ENCODE measurements around the gene NDUFB3. TPM values are rescaled to one million over a fixed set of nuclear protein-coding genes. Genes with fewer than 3 reads are reported as not detected.
"Not testable (repeated sequence)": the region's sequence is repeated elsewhere in the genome, so short reads cannot be mapped to it uniquely, and the experiment has no call there.

Gene NDUFB3
- total RNA-seq, 2 experiments from 2014 or later = 134 to 147 TPM

DNA sequence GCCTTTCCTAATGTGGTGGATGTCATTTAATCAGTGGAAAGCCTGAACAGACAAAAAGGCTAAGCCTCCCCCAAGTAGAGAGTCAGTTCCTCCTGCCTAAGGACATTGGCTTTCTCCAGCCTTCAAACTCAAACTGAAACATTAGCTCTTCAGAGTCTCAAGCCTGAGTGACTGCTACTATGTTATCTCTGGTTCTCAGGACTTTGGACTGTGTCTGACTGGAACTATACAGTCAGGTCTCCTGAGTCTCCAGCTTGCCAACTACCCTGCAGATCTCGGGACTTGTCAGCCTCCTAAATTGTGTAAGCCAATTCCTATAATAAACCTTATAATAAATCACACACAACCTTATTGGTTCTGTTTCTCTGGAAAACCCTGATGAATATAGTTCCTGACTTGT lies 12.9 kb upstream of the NDUFB3 start:
- DNase-seq = no peak
- Mint-ChIP-seq H3K36me3 (ENCODE audit: low read depth) (peaks cover 17% of the 10 kb centered on the region), H3K27ac (no peak overlapping the region), H3K4me1 (peaks cover 12% of the 10 kb centered on the region), H3K27me3 (no peaks in the 10 kb centered on the region), H3K4me3 (no peak overlapping the region), H3K9me3 (no peaks in the 10 kb centered on the region)
- CTCF ChIA-PET = interaction anchor here (0.6 to 0.9 kb wide), 3 partner anchors 133 to 1667 kb away, joined by 3 to 4 read pairs (median 3); no protein-coding TSS in a partner anchor
- POLR2A ChIA-PET = no interaction called here

DNA sequence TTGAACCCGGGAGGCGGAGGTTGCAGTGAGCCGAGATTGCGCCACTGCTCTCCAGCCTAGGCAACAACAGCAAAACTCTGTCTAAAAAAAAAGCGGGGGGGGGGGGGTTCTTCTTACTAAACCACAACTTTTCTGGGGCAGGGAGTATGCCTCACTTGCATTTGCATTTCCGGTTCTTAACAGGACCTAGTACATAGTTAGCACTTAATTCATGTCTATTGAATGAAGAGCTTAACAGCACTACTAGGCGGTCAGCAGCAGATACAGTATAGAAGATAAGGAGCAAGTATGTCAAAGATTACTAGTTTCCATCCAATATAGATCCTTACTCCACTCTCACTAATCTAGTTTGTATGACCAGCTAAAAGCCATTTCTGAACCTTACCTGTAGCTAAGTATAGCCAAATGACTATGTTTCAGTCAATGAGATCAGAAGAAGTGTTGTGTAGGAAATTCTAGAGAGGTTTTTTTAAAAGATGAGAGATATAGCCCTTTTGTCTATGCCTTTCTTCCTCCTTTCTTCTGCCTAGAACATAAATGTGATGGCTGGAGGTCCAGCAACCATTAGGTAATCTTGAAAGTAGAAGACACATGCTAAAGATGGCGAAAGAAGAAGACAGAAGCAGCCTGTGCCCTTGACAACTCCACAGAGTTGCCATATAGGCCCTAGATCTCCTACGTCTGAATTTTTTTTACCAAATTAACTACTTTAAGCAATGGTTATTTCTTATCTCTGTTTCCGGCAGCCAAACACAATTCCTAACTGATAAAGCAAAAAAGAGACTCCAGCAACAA lies 11.6 kb upstream of the NDUFB3 start:
- no peak for DNase-seq
- no peaks in the 10 kb centered on the region for H3K9me3 Mint-ChIP-seq
- H3K4me3 Mint-ChIP-seq = no peak overlapping the region
- H3K27me3 Mint-ChIP-seq = no peaks in the 10 kb centered on the region
- H3K4me1 Mint-ChIP-seq = peaks cover 15% of the 10 kb centered on the region
- H3K27ac Mint-ChIP-seq = no peak overlapping the region
- ChIA-PET CTCF (interaction anchor here (1.0 kb wide), 1 partner anchor 9 kb away, joined by 8 read pairs; no protein-coding TSS in a partner anchor), POLR2A (no interaction called here)
- H3K36me3 Mint-ChIP-seq (ENCODE audit: low read depth) = peaks cover 14% of the 10 kb centered on the region

DNA sequence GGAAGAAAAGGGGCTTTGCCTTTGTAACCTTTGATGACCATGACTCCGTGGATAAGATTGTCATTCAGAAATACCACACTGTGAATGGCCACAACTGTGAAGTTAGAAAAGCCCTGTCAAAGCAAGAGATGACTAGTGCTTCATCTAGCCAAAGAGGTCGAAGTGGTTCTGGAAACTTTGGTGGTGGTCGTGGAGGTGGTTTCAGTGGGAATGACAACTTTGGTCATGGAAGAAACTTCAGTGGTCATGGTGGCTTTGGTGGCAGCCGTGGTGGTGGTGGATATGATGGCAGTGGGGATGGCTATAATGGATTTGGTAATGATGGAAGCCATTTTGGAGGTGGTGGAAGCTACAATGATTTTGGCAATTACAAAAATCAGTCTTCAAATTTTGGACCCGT lies 8.3 kb upstream of the NDUFB3 start:
- DNase-seq, H3K4me3 Mint-ChIP-seq: not testable (repeated sequence)

DNA sequence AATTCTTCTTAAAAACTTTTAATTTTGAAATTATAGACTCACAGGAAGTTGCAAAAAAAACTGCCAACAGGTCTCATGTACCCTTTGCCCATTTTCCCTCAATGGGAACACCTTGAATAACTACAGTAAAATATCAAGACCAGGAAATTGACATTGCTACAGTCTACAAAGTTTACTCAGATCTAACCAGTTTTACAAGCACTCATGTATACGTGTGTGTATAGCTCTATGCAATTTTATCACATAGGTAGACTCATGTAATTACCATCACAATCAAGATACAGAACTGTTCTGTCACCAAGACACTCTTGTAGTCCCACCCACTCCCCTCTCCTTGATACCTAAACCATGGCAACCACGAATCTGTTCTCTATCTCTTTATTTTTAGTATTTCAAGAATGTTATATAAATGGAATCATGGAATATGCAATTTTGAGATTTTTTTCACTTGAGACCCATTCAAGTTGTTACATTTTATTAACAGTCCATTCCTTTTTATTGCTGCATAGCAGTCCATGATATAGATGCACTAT lies 6.9 kb upstream of the NDUFB3 start:
- DNase-seq = no peak
- H3K27ac Mint-ChIP-seq = no peak overlapping the region
- peaks cover 40% of the 10 kb centered on the region for H3K4me1 Mint-ChIP-seq
- no peaks in the 10 kb centered on the region for H3K9me3 Mint-ChIP-seq
- ChIA-PET CTCF (interaction anchor here (1.5 to 2.6 kb wide), 2 partner anchors 45 to 164 kb away, joined by 3 to 6 read pairs; no protein-coding TSS in a partner anchor), POLR2A (no interaction called here)
- no peaks in the 10 kb centered on the region for H3K27me3 Mint-ChIP-seq
- H3K36me3 Mint-ChIP-seq (ENCODE audit: low read depth) = peaks cover 12% of the 10 kb centered on the region
- H3K4me3 Mint-ChIP-seq = no peak overlapping the region

More for the DNA sequence above, 8.3 kb upstream of the NDUFB3 start:
- H3K27ac Mint-ChIP-seq, POLR2A ChIA-PET, H3K27me3 Mint-ChIP-seq, H3K9me3 Mint-ChIP-seq: not testable (repeated sequence)
- Mint-ChIP-seq H3K4me1 (peaks cover 29% of the 10 kb centered on the region), H3K36me3 (ENCODE audit: low read depth) (peaks cover 12% of the 10 kb centered on the region)
- CTCF ChIA-PET = interaction anchor here (2.6 kb wide), 1 partner anchor 162 kb away, joined by 6 read pairs; no protein-coding TSS in a partner anchor

DNA sequence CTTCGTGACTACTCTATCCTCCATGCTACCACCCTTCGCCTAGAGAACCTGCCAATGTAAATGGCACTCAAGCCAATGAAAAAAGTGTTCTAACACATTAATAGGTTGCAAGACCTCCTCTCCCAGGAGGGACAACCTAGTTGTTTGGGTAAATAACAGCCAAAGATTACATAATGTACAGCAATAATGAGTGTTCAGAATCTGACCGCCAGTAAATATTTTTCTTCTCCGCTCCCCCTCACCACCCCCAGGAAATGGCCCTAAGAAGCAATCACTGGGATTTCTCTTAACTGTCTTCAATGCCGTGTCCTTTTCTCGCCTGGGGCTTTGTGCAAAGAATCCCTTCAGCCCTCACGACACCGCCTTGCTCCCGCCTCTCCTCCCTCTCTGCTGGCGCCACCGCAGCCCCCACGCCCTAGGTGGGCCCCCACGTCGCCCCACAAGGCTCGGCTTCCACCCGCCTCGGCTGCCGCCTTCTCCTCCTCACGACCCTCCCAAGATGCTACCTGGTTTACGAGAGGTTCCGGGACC lies 788 bp upstream of the NDUFB3 start:
- Mint-ChIP-seq H3K9me3 (no peaks in the 10 kb centered on the region), H3K4me1 (peaks cover 49% of the 10 kb centered on the region), H3K27me3 (no peaks in the 10 kb centered on the region), H3K4me3 (peak overlapping the region; percentile 86), H3K27ac (peak overlapping the region; percentile 96), H3K36me3 (ENCODE audit: low read depth) (peaks cover 3% of the 10 kb centered on the region)
- ChIA-PET POLR2A (interaction anchor here (0.6 kb wide), 1 partner anchor 1567 kb away, joined by 4 read pairs; no protein-coding TSS in a partner anchor), CTCF (interaction anchor here (0.5 to 0.8 kb wide), 3 partner anchors 10 to 118 kb away, joined by 3 to 6 read pairs (median 3); no protein-coding TSS in a partner anchor)
- DNase-seq = no peak

DNA sequence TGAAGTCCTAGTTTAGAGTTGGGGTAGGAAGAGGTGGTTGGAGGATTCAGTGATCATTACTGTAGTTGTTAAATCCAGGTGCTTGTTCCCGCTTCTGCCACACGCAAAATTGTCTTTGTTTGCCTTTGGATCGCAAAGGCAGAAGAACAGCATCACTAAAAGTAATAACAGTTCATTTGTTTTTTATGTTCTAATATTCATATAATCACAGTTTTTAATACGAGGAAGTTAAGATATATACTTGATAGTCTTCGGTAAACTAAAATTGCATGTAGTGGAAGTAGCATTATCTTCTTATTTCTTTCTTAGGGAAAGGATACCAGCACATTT lies 365 bp downstream of the NDUFB3 start:
- CTCF ChIA-PET = no interaction called here
- Mint-ChIP-seq H3K9me3 (no peaks in the 10 kb centered on the region), H3K4me1 (peaks cover 47% of the 10 kb centered on the region), H3K27me3 (no peaks in the 10 kb centered on the region), H3K4me3 (peak overlapping the region; percentile 86), H3K36me3 (ENCODE audit: low read depth) (no peaks in the 10 kb centered on the region), H3K27ac (peak overlapping the region; percentile 96)
- DNase-seq = no peak
- POLR2A ChIA-PET = interaction anchor here (0.5 kb wide), 1 partner anchor 59 kb away, joined by 6 read pairs; no protein-coding TSS in a partner anchor

DNA sequence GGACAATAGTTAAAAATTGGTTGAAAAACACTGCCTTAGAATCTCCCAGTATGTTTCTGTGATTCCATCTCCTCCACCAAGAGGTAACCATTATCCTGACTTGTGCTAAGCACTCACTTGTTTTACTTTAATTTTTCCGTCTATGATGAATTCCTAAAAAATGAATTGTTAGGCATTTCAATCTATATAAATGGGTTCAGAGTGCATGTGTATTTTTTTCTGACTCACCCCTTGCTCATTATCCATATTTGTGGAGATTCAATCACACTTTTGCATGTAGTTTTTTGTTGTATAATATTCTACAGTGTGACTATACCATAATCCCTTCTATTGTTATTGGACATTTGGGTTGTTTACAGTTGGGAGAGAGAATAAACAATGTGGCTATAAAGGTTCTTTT lies 1.3 kb downstream of the NDUFB3 start:
- no peak for DNase-seq
- CTCF ChIA-PET = no interaction called here
- Mint-ChIP-seq H3K36me3 (ENCODE audit: low read depth) (no peaks in the 10 kb centered on the region), H3K4me3 (peak overlapping the region; percentile 49), H3K9me3 (no peaks in the 10 kb centered on the region), H3K4me1 (peaks cover 45% of the 10 kb centered on the region), H3K27me3 (no peaks in the 10 kb centered on the region), H3K27ac (peak overlapping the region; percentile 54)
- POLR2A ChIA-PET = no interaction called here

DNA sequence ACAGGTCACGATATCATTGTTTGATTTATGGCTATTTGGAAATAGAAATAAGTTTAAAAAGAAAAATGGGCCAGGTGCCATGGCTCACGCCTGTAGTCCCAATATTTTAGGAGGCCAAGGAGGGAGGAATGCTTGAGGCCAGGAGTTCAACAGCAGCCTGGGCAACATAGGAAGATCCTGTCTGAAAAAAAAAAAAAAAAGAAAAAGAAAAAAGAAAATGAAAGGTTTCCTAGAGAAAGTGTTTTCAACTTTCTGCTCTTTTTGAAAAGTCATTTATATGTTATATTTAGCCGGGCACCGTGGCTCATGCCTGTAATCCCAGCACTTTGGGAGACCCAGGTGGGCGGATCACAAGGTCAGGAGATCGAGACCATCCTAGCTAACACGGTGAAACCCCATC lies 3.2 kb downstream of the NDUFB3 start:
- Mint-ChIP-seq H3K9me3 (no peaks in the 10 kb centered on the region), H3K4me1 (peaks cover 33% of the 10 kb centered on the region), H3K36me3 (ENCODE audit: low read depth) (peaks cover 3% of the 10 kb centered on the region), H3K27ac (no peak overlapping the region), H3K27me3 (no peaks in the 10 kb centered on the region), H3K4me3 (no peak overlapping the region)
- ChIA-PET POLR2A (interaction anchor here (0.7 kb wide), 1 partner anchor 76 kb away, joined by 3 read pairs; no protein-coding TSS in a partner anchor), CTCF (interaction anchor here (1.0 kb wide), 1 partner anchor 34 kb away, joined by 3 read pairs; no protein-coding TSS in a partner anchor)
- no peak for DNase-seq

DNA sequence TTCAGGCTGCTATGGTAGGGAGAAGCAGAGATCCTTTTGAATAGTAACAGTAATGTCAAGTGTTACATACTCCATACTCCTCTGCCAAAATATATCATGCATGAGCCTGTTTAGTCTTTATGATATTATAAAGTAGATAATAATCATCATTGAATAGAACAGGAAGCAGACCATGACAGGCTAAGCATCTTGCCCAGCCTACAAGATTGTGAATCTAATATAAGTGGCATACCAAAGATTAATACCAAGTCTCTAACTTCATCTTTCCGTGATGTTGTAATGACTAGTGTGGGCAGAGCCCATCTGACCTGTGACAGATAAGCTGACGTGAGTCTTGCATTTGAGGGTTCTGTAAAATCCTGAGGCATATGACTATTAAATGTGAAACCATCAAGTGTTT lies 13.1 kb downstream of the NDUFB3 start:
- ChIA-PET POLR2A (no interaction called here), CTCF (interaction anchor here (1.1 kb wide), 1 partner anchor 122 kb away, joined by 4 read pairs; the partner anchor contains the start of gene ORC2)
- H3K36me3 Mint-ChIP-seq (ENCODE audit: low read depth) = peaks cover 39% of the 10 kb centered on the region
- H3K27me3 Mint-ChIP-seq = no peaks in the 10 kb centered on the region
- H3K9me3 Mint-ChIP-seq = no peaks in the 10 kb centered on the region
- no peak for DNase-seq
- H3K4me3 Mint-ChIP-seq = no peak overlapping the region
- peaks cover 3% of the 10 kb centered on the region for H3K4me1 Mint-ChIP-seq
- H3K27ac Mint-ChIP-seq = no peak overlapping the region

DNA sequence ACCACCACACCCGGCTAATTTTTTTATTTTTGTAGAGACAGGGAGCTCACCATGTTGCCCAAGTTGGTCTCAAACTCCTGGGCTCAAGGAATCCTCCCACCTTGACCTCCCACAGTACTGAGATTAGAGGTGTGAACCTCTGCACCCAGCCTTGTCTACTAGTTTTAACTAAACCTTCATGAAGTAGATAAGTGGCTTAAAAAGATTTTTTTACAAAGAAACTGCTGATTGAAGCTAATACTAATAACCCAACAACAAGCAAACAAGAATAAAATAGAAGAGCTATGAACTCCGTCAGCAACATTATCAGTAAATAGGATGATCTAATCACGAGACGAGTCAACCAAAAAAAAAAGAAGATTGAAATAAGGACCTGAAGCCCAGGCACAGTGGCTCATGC lies 18.8 kb downstream of the NDUFB3 start:
- no peaks in the 10 kb centered on the region for H3K9me3 Mint-ChIP-seq
- peaks cover 2% of the 10 kb centered on the region for H3K4me1 Mint-ChIP-seq
- ChIA-PET CTCF (interaction anchor here (0.6 to 0.9 kb wide), 4 partner anchors 12 to 127 kb away, joined by 3 read pairs; partner anchors contain the start of gene ORC2), POLR2A (interaction anchor here (0.6 kb wide), 1 partner anchor 10 kb away, joined by 4 read pairs; no protein-coding TSS in a partner anchor)
- H3K4me3 Mint-ChIP-seq = no peak overlapping the region
- H3K27ac Mint-ChIP-seq = peak overlapping the region; percentile 19
- DNase-seq = no peak
- peaks cover 19% of the 10 kb centered on the region for H3K36me3 Mint-ChIP-seq (ENCODE audit: low read depth)
- no peaks in the 10 kb centered on the region for H3K27me3 Mint-ChIP-seq

DNA sequence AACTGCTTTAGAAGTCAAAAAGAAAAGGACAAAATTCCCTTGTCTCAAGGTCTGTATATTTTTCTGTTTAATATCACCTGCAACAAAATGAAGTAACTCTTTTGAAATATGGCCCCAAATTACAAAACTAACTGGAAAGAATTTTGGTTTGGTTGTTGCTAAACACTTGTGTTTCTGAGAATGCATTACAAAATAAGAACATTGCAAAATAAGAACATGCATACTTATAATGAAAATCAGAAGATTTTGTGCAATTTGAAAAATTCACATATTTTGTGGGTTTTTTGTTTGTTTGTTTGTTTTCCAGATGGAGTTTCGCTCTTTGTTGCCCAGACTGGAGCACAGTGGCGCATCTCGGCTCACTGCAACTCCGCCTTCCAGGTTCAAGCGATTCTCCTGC lies 21.8 kb downstream of the NDUFB3 start:
- Mint-ChIP-seq H3K27ac (no peak overlapping the region), H3K36me3 (ENCODE audit: low read depth) (peaks cover 6% of the 10 kb centered on the region), H3K9me3 (no peaks in the 10 kb centered on the region), H3K27me3 (no peaks in the 10 kb centered on the region), H3K4me3 (no peak overlapping the region), H3K4me1 (peaks cover 4% of the 10 kb centered on the region)
- POLR2A ChIA-PET = no interaction called here
- DNase-seq = no peak
- CTCF ChIA-PET = interaction anchor here (1.1 to 1.6 kb wide), 2 partner anchors 8 to 21 kb away, joined by 3 to 4 read pairs; no protein-coding TSS in a partner anchor

DNA sequence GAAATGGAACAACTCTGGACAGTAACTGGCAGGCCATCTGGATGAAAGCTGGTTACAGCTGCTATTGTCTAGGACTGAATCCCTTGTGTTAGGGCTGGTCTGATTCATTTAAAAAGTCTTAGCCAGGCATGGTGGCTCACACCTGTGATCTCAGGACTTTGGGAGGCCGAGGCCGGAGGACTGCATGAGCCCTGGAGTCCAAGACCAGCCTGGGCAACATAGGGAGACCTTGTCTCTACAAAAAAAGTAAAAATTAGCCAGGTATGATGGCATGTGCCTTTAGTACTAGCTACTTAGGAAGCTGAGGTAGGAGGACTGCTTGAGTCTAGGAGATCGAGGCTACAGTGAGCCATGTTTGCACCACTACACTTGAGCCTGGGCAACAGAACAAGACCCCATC lies 28.7 kb downstream of the NDUFB3 start:
- Mint-ChIP-seq H3K4me1 (peaks cover 2% of the 10 kb centered on the region), H3K4me3 (no peak overlapping the region), H3K36me3 (ENCODE audit: low read depth) (no peaks in the 10 kb centered on the region), H3K9me3 (no peaks in the 10 kb centered on the region), H3K27ac (peak overlapping the region; percentile 44), H3K27me3 (no peaks in the 10 kb centered on the region)
- ChIA-PET POLR2A (interaction anchor here (0.6 kb wide), 1 partner anchor 10 kb away, joined by 4 read pairs; no protein-coding TSS in a partner anchor), CTCF (interaction anchor here (0.6 to 1.4 kb wide), 4 partner anchors 8 to 137 kb away, joined by 3 to 4 read pairs (median 4); partner anchors contain the start of gene ORC2)
- DNase-seq = no peak

DNA sequence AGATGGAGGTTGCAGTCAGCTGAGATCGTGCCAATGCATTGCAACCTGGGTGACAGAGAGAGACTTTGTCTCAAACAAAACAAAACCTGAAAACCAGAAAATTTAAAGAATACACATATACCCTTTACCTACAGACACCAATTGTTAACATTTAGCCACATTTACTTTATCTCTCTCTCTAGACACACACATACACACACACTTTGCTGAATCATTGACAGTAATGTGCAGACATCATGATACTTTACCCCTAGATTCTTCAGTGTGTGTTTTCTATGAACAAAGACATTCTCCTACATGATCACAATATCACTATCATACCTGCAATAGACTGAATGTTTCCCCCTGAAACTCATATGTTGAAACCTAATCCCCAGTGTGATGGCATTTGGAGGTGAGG lies 34.0 kb downstream of the NDUFB3 start:
- H3K36me3 Mint-ChIP-seq (ENCODE audit: low read depth) = no peaks in the 10 kb centered on the region
- H3K27me3 Mint-ChIP-seq = peaks cover 3% of the 10 kb centered on the region
- H3K9me3 Mint-ChIP-seq = no peaks in the 10 kb centered on the region
- DNase-seq = no peak
- no peak overlapping the region for H3K27ac Mint-ChIP-seq
- no peak overlapping the region for H3K4me3 Mint-ChIP-seq
- POLR2A ChIA-PET = no interaction called here
- H3K4me1 Mint-ChIP-seq = no peaks in the 10 kb centered on the region
- CTCF ChIA-PET = interaction anchor here (1.1 kb wide), 1 partner anchor 10 kb away, joined by 7 read pairs; the partner anchor contains the start of gene CFLAR

Data from activated CD4-positive, alpha-beta T cell treated with anti-CD3 and anti-CD28 coated beads, Interleukin-2, amount 10 ng/mL, durations not matched to agents 7 days and 5 days (primary cell).